ENCODE results near the gene CDK14.

The CDK14 gene

GRCh38 chr7:90995996-90996395, 399.9 kb downstream of the CDK14 start:
- Histone ChIP-seq H3K27me3 (ENCODE audit: insufficient read depth, low read length, poor library complexity, severe bottlenecking) (no peaks in the 10 kb centered on the region), H3K4me2 (ENCODE audit: low read depth, low read length, poor library complexity, severe bottlenecking) (no peak overlapping the region), H3K36me3 (ENCODE audit: insufficient read depth, low read length) (no peaks in the 10 kb centered on the region), H3K9me3 (ENCODE audit: insufficient read depth, low read depth, low read length) (no peaks in the 10 kb centered on the region), H4K20me1 (ENCODE audit: insufficient read depth, low read length, poor library complexity, severe bottlenecking) (no peaks in the 10 kb centered on the region), H3K4me1 (ENCODE audit: insufficient read depth, low read length, poor library complexity, severe bottlenecking) (no peaks in the 10 kb centered on the region), H3K9me2 (replicated peaks; ENCODE audit: low read depth, low read length) (no peaks in the 10 kb centered on the region), H3K4me3 (ENCODE audit: low read length, poor library complexity, severe bottlenecking) (no peak overlapping the region), H3K79me2 (ENCODE audit: insufficient read depth, low read length) (no peaks in the 10 kb centered on the region), H3K9ac (ENCODE audit: low read depth, low read length, poor library complexity, severe bottlenecking) (no peak overlapping the region), H3F3A (ENCODE audit: low read depth) (no peaks in the 10 kb centered on the region), H2AFZ (ENCODE audit: low read length) (no peak overlapping the region)
- TF ChIP-seq EZH2phosphoT487 (IDR thresholded peaks at IDR 0.05; ENCODE audit: borderline replicate concordance) = no peak
- no peak for TF ChIP-seq CTCF (conservative IDR thresholded peaks at IDR 0.05; ENCODE audit: low read length)

GRCh38 chr7:90999989-91000979, 404.2 kb downstream of the CDK14 start:
- H2AFZ ChIP-seq (ENCODE audit: low read length) = no peak overlapping the region
- no peaks in the 10 kb centered on the region for H3K9me2 ChIP-seq (replicated peaks; ENCODE audit: low read depth, low read length)
- no peaks in the 10 kb centered on the region for H3K4me1 ChIP-seq (ENCODE audit: insufficient read depth, low read length, poor library complexity, severe bottlenecking)
- H3K4me3 ChIP-seq (ENCODE audit: low read length, poor library complexity, severe bottlenecking) = no peak overlapping the region
- H3K27me3 ChIP-seq (ENCODE audit: insufficient read depth, low read length, poor library complexity, severe bottlenecking) = no peaks in the 10 kb centered on the region
- no peaks in the 10 kb centered on the region for H3K9me3 ChIP-seq (ENCODE audit: insufficient read depth, low read depth, low read length)
- H3K4me2 ChIP-seq (ENCODE audit: low read depth, low read length, poor library complexity, severe bottlenecking) = no peak overlapping the region
- H3F3A ChIP-seq (ENCODE audit: low read depth) = no peaks in the 10 kb centered on the region
- no peak overlapping the region for H3K9ac ChIP-seq (ENCODE audit: low read depth, low read length, poor library complexity, severe bottlenecking)
- TF ChIP-seq CTCF (conservative IDR thresholded peaks at IDR 0.05; ENCODE audit: low read length) = no peak
- no peak for TF ChIP-seq EZH2phosphoT487 (IDR thresholded peaks at IDR 0.05; ENCODE audit: borderline replicate concordance)
- no peaks in the 10 kb centered on the region for H3K36me3 ChIP-seq (ENCODE audit: insufficient read depth, low read length)
- no peaks in the 10 kb centered on the region for H4K20me1 ChIP-seq (ENCODE audit: insufficient read depth, low read length, poor library complexity, severe bottlenecking)
- H3K79me2 ChIP-seq (ENCODE audit: insufficient read depth, low read length) = no peaks in the 10 kb centered on the region

GRCh38 chr7:91005024-91005423, 408.9 kb downstream of the CDK14 start:
- TF ChIP-seq EZH2phosphoT487 (IDR thresholded peaks at IDR 0.05; ENCODE audit: borderline replicate concordance) (no peak), CTCF (conservative IDR thresholded peaks at IDR 0.05; ENCODE audit: low read length) (no peak)
- H3K4me2 ChIP-seq (ENCODE audit: low read depth, low read length, poor library complexity, severe bottlenecking) = no peak overlapping the region
- no peaks in the 10 kb centered on the region for H3F3A ChIP-seq (ENCODE audit: low read depth)
- no peaks in the 10 kb centered on the region for H3K9me3 ChIP-seq (ENCODE audit: insufficient read depth, low read depth, low read length)
- no peaks in the 10 kb centered on the region for H3K36me3 ChIP-seq (ENCODE audit: insufficient read depth, low read length)
- H3K4me1 ChIP-seq (ENCODE audit: insufficient read depth, low read length, poor library complexity, severe bottlenecking) = no peaks in the 10 kb centered on the region
- no peaks in the 10 kb centered on the region for H3K9me2 ChIP-seq (replicated peaks; ENCODE audit: low read depth, low read length)
- no peak overlapping the region for H2AFZ ChIP-seq (ENCODE audit: low read length)
- no peaks in the 10 kb centered on the region for H4K20me1 ChIP-seq (ENCODE audit: insufficient read depth, low read length, poor library complexity, severe bottlenecking)
- no peaks in the 10 kb centered on the region for H3K79me2 ChIP-seq (ENCODE audit: insufficient read depth, low read length)
- no peak overlapping the region for H3K9ac ChIP-seq (ENCODE audit: low read depth, low read length, poor library complexity, severe bottlenecking)
- H3K27me3 ChIP-seq (ENCODE audit: insufficient read depth, low read length, poor library complexity, severe bottlenecking) = no peaks in the 10 kb centered on the region
- no peak overlapping the region for H3K4me3 ChIP-seq (ENCODE audit: low read length, poor library complexity, severe bottlenecking)

Measured in Loucy (cell line).